Body of pancreas (tissue), 4 donors: Measurements from ENCODE around the gene TSPAN31. TPM values are rescaled to one million over a fixed set of nuclear protein-coding genes. Genes with fewer than 3 reads are reported as not detected.
"Not testable (repeated sequence)": the region's sequence is repeated elsewhere in the genome, so short reads cannot be mapped to it uniquely, and the experiment has no call there.

ENCODE experiments used
- ATAC-seq: fragments of 150-250 bp; one replicate; pipeline ENCODE4 v1.9.1; 2016
- DNase-seq, 4 donors: peaks; one replicate each; pipeline ENCODE4 v3.0.0-alpha.2; 2019
- H3K27ac ChIP-seq, 4 donors: fragments of 200-600 bp; sonication (generic); 1 replicate in 3 of 4; 2 replicates in 1 of 4; pipeline versions ENCODE4 v1.5.1 to v1.6.1; 2016 to 2019; ENCODE audit warnings: mild to moderate bottlenecking in 1 of 4, mixed read lengths in 1 of 4, moderate library complexity in 1 of 4
- H3K27me3 ChIP-seq, 2 donors: fragments of 200-600 bp; sonication (generic); one replicate each; pipeline ENCODE4 v1.6.0; 2016; ENCODE audit warnings: mild to moderate bottlenecking in 1 of 2
- H3K36me3 ChIP-seq, 2 donors: fragments of 200-600 bp; sonication (generic); replicated peaks in 1 of 2; 2 replicates each; pipeline ENCODE4 v1.5.1; 2016; ENCODE audit warnings: low read depth in 2 of 2; ENCODE audit not compliant: insufficient read depth in 1 of 2
- H3K4me1 ChIP-seq: fragments of 200-600 bp; sonication (generic); one replicate; pipeline ENCODE4 v1.6.0; 2016
- H3K4me3 ChIP-seq, 2 donors: fragments of 200-600 bp; sonication (generic); 1 replicate in 1 of 2; 2 replicates in 1 of 2; pipeline ENCODE4 v1.5.1; 2016 to 2019
- H3K9me3 ChIP-seq, 3 donors: fragments of 200-600 bp; sonication (generic); 1 replicate in 2 of 3; 2 replicates in 1 of 3; pipeline ENCODE4 v1.5.1; 2016
- POLR2A ChIP-seq, 3 donors: fragments of 450-650 bp; IDR thresholded peaks; one replicate each; pipeline ENCODE4 v1.6.1; 2016; ENCODE audit warnings: antibody characterized with exemption in 3 of 3, mild to moderate bottlenecking in 2 of 3
- WGBS, 2 donors: methylation state at CpG; one replicate each; pipeline ENCODE4 v1.1.5; 2017; 5-methylcytosine and 5-hydroxymethylcytosine counted together
- intact Hi-C: fragments of 100-400 bp; cut with DNase I; formaldehyde crosslinking; loops from one replicate; pipeline ENCODE4 v1.15.1; 2023
- total RNA-seq, 2 donors: library from RNA; depleted of rRNA; stranded (reverse); fragments of >200 nt; gene quantifications; one replicate each; pipeline ENCODE4 v1.1.0, GENCODE V29; 2016
- TF ChIP-seq, protein P1 (sequence below), 7 experiments: fragments of 450-650 bp in 4 of 7; fragments of 200-600 bp in 3 of 7; sonication (generic) in 3 of 7; IDR thresholded peaks; one replicate each; pipeline ENCODE4 v1.5.1; 2016 to 2019; ENCODE audit warnings: antibody characterized with exemption in 7 of 7

The TSPAN31 gene
- total RNA-seq, 2 donors from 2014 or later, result 33.7 to 36.9 TPM

GRCh38 chr12:57707250-57707649, 37.6 kb upstream of the TSPAN31 start:
- no peaks in the 10 kb centered on the region for H3K27me3 ChIP-seq
- no peak overlapping the region for H3K4me3 ChIP-seq
- ATAC-seq, result no peak
- 94 to 100% methylated on average over 3 of the region's 3 CpGs for WGBS, 2 donors
- TF ChIP-seq, protein P1, sequence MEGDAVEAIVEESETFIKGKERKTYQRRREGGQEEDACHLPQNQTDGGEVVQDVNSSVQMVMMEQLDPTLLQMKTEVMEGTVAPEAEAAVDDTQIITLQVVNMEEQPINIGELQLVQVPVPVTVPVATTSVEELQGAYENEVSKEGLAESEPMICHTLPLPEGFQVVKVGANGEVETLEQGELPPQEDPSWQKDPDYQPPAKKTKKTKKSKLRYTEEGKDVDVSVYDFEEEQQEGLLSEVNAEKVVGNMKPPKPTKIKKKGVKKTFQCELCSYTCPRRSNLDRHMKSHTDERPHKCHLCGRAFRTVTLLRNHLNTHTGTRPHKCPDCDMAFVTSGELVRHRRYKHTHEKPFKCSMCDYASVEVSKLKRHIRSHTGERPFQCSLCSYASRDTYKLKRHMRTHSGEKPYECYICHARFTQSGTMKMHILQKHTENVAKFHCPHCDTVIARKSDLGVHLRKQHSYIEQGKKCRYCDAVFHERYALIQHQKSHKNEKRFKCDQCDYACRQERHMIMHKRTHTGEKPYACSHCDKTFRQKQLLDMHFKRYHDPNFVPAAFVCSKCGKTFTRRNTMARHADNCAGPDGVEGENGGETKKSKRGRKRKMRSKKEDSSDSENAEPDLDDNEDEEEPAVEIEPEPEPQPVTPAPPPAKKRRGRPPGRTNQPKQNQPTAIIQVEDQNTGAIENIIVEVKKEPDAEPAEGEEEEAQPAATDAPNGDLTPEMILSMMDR (IDR thresholded peaks at IDR 0.05), result no peak
- TF ChIP-seq POLR2A (IDR thresholded peaks at IDR 0.05), result no peak
- peaks cover 0 to 4% of the 10 kb centered on the region in 2 donors for H3K36me3 ChIP-seq
- H3K4me1 ChIP-seq, result no peaks in the 10 kb centered on the region
- H3K27ac ChIP-seq, result no peak overlapping the region
- H3K9me3 ChIP-seq, result no peaks in the 10 kb centered on the region
- intact Hi-C loops, result no loop called here
- DNase-seq, result no peak

GRCh38 chr12:57708296-57708695, 36.5 kb upstream of the TSPAN31 start:
- Histone ChIP-seq H3K27me3 (no peaks in the 10 kb centered on the region), H3K4me3 (no peak overlapping the region), H3K9me3 (no peaks in the 10 kb centered on the region), H3K27ac (no peak overlapping the region), H3K36me3 (peaks cover 0 to 3% of the 10 kb centered on the region in 2 donors), H3K4me1 (no peaks in the 10 kb centered on the region)
- TF ChIP-seq, protein P1 (IDR thresholded peaks at IDR 0.05), result no peak
- TF ChIP-seq POLR2A (IDR thresholded peaks at IDR 0.05), result no peak
- DNase-seq, result no peak
- 71 to 75% methylated on average over 2 of the region's 2 CpGs for WGBS, 2 donors
- no peak for ATAC-seq
- intact Hi-C loops, result no loop called here

DNA sequence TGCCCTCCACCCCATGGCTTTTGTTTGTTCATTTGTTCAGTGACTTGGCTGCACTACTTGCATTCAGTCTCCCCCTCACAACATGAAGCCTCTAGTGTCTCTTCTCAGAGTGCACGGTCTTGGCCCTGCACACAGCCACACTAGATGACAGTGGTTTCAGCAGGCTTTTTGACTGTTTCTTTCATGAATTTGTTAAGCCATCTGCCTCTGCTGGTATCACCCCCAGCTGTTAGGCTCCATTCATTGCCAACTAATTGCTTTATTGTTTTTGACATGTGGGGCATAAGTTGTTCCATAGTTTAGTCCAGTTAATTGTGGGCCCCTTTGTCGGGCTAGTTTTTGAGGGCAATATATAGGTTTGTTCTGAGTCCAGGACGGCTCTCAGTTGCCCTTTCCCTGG, 32.1 kb upstream of the TSPAN31 start:
- Histone ChIP-seq H3K27me3 (no peaks in the 10 kb centered on the region), H3K27ac (no peak overlapping the region), H3K36me3 (peaks cover 0 to 19% of the 10 kb centered on the region in 2 donors), H3K4me3 (no peak overlapping the region), H3K4me1 (no peaks in the 10 kb centered on the region), H3K9me3 (no peaks in the 10 kb centered on the region)
- intact Hi-C loops, result loop anchor here (10.0 kb wide), 1 partner anchor 1728 kb away; no protein-coding TSS in a partner anchor
- 89 to 100% methylated on average over 3 of the region's 3 CpGs for WGBS, 2 donors
- ATAC-seq (no peak), DNase-seq (no peak)
- no peak for TF ChIP-seq POLR2A (IDR thresholded peaks at IDR 0.05)
- TF ChIP-seq, protein P1 (IDR thresholded peaks at IDR 0.05), result no peak

- DNase-seq (no peak), ATAC-seq (no peak)
- TF ChIP-seq, protein P1 (IDR thresholded peaks at IDR 0.05), result no peak
- no peak for TF ChIP-seq POLR2A (IDR thresholded peaks at IDR 0.05)
- H3K36me3 ChIP-seq, result peaks cover 0 to 22% of the 10 kb centered on the region in 2 donors
- intact Hi-C loops, result loop anchor here (10.0 kb wide), 1 partner anchor 1728 kb away; no protein-coding TSS in a partner anchor
- H3K4me1 ChIP-seq, result no peaks in the 10 kb centered on the region
- H3K9me3 ChIP-seq, result no peaks in the 10 kb centered on the region
- no peaks in the 10 kb centered on the region for H3K27me3 ChIP-seq
- no peak overlapping the region for H3K4me3 ChIP-seq
- no peak overlapping the region for H3K27ac ChIP-seq
- WGBS, 2 donors, result 95 to 98% methylated on average over 4 to 5 of the region's 5 CpGs
Measured at GRCh38 chr12:57713209-57713608, 31.6 kb upstream of the TSPAN31 start.

DNA sequence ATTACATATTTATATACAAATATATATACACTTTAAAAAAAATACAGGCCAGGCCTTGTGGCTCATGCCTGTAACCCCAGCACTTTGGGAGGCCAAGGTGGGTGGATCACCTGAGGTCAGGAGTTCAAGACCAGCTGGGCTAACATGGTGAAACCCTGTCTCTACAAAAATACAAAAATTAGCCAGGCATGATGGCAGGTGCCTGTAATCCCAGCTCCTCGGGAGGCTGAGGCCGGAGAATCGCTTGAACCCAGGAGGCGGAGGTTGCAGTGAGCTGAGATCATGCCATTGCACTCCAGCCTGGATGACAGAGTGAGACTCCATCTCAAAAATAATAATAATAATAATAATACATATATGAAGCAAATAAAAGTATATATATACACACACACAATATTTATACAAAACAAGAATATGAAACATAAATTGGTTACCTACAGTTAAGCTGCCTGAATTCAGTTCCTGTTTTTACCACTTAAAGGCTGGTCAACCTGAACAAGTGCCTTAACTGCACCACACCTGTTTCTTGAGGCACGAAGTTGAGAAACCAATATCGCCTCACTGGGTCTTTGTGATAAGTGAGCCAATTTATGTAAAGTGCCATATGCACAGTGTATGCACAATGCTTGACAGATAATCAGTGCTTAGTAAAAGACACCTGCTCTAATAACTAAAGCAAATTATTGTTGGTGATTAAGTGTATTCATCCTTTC, 29.6 kb upstream of the TSPAN31 start:
- 95 to 98% methylated on average over 6 of the region's 6 CpGs for WGBS, 2 donors
- peaks cover 6 to 36% of the 10 kb centered on the region in 2 donors for H3K36me3 ChIP-seq
- intact Hi-C loops, result loop anchor here (10.0 kb wide), 1 partner anchor 1730 kb away; no protein-coding TSS in a partner anchor
- not testable (repeated sequence) for H3K9me3 ChIP-seq, ATAC-seq, H3K27ac ChIP-seq, H3K27me3 ChIP-seq, H3K4me3 ChIP-seq, H3K4me1 ChIP-seq, DNase-seq
